Stimulated activated CD4-positive, alpha-beta T cell treated with anti-CD3 and anti-CD28 coated beads, Interleukin-4, amount 100 ng/mL, for 1 hour (primary cell): ENCODE measurements around the gene KCNV2.

Experiments used
- DNase-seq: peaks from one replicate; pipeline ENCODE4 v3.0.0-alpha.2; 2020

Gene KCNV2

DNA sequence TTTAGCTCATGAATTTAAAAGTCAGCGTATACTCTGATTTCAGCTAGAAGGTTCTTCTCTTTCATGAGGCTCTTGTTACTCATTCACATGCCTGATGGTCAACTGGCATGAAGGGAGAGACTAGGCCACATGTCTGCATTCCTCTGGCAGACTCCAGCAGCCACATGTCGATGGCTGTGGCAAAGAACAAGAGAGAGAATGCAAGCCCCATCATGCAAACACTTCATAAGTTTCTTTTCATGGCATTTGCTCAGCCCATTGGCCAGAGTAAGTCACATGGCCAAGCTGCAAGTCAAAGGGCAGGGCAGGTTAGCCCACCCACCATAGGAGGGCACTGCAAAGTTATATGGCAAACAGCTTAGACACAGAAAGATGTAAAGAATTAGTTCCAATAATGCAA lies 5.4 kb downstream of the KCNV2 start:
- no peak for DNase-seq

DNA sequence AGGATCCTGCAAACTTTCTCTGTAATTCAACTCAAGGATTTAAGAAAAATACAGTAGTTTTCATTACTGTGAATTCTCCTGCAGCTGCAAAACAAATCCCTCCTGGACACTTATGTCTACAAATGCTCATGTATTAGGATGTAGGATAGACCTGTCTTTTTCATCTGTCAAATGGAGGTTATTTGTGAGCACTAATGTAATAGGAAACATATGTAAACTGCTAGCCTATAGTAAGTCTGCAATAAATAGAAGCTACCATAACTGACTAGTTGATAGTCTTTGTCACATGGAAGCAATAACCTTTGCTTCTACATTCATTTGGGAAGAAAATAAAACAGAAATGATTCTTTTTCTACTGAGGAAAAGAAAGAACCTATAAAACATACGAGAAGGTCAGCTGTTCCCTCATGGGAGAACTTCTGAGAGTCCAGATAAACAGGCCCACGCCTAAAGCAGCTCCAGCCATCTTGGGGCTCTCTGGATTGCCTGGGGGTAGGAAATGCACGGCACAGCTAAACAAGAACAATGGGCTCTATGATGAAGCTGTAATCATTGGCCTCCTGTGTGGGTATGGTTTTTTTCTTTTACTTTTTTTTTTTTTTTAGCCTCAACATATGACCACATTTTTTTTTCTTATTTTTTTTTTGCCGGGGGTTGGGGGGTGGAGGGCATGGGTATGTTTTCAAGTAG lies 6.2 kb downstream of the KCNV2 start:
- no peak for DNase-seq

DNA sequence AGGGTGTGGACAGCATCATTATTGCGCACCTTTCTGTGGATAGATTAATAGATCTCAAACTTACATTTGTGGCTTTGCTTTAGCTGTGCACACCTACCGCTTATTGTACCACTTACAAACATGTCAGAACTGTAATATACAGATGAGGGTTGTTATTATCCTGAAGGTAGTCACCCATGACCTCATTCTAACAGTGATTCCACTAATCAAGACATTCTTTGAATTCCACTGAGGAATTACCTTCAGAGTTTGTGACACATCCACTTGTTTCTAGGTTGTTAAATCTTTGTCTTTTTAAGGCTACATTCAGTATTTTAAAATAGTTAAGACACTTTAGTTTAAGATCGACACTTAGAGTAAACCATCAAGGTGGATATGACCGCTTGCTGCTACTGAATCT lies 7.8 kb downstream of the KCNV2 start:
- no peak for DNase-seq

DNA sequence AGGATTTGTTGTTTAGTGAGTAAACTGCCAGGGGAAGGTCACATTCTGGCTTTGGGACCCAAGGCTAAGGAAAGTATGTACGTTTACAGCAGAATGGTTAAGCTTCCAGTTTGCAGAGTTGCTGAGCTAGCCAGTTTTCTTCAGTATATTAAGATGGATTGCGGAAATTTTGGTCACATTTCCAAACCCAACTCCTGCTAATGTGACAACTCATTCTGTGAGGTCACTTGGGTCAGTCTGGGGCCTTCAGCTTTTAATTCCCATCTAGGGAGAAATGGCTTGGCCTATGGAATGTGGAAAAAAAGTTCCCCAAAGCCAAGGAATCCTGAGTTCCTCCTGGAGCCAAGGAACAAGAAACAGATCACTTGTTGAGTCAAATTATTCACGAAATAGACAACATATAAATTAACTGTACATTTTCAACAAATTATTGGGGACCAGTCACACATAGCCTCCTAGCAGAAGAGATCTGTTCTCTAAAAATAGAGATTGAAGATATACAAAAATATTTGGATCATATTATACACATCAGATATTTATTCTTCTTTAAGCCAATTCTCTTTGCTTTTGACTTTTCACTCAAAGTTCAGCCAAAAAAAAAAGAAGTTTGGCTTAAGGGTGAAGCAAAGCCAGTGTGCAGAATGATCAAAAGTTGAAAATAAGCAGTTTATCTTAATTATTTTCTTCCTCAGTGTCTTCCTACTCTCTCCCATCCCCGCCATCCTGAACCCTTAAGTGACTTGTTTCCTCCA lies 8.8 kb downstream of the KCNV2 start:
- DNase-seq = no peak

DNA sequence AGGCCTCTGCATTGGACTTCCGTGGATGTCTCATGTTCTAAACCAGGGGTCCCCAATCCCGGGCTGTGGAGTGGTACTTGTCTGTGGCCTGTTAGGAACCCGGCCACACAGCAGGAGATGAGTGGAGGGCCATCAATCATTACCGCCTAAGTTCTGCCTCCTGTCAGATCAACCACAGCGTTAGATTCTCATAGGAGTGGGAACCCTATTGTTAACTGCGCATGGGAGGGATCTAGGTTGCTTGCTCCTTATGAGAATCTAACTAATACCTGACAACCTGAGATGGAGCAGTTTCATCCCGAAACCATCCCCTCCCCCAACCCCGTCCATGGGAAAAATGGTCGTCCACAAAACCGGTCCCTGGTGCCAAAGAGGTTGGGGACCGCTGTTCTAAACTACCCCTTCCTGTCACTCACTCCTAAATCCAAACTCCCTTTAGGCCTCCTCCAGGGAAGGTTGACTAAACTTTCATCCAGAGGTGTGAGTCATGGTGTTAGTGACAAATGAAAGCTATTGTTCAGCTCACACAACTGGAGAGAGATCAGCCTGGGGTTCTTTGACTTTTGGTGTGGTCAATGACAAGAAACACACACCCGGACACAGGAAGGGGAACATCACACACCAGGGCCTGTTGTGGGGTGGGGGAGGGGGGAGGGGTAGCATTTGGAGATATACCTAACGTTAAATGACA lies 9.5 kb downstream of the KCNV2 start:
- no peak for DNase-seq

DNA sequence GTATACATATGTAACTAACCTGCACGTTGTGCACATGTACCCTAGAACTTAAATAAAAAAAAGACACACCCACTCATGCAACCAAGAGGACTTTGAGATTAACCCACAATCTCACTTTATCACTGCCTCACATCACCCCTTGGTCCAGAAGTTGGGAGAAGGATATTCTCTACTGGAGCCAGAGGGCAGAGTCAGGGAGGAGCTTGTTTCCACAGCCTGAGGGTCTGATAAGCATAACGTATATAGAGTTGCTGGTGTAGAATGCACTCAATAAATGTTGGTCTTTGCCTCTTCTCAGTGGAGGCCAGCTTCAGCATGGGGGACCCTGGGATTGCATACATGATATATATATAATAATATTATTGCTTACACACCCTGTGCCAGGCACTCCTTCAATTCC lies 10.1 kb downstream of the KCNV2 start:
- no peak for DNase-seq

DNA sequence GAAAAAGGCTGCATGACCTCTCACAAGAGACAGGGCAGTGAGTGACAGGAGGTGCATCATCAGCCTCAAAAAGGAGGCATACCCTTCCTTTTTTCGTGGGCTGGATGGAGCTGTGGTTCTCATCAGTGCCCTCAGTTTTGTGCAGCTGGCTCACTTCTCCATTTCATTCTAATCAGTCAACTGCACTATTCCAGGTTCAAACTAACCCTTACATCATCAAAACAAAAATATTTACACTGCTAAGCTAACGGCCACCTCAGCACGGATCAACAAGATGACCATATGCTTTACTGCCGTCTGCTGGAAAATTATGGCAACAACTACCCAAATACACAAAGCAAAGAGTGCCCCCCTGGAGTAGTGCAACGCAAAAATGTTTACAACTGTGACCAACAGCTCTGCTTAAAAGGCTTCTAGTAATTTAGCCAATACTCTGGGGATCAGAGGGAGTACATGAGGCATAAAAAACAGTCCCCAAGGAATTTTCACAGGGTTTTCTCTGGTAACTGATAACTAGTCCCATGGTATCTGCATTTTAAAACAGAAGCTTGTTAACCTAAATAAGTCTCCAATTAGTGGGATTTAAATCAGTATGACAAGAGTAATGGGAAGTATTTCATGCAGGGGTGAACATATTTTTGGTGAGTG lies 10.8 kb downstream of the KCNV2 start:
- no peak for DNase-seq

DNA sequence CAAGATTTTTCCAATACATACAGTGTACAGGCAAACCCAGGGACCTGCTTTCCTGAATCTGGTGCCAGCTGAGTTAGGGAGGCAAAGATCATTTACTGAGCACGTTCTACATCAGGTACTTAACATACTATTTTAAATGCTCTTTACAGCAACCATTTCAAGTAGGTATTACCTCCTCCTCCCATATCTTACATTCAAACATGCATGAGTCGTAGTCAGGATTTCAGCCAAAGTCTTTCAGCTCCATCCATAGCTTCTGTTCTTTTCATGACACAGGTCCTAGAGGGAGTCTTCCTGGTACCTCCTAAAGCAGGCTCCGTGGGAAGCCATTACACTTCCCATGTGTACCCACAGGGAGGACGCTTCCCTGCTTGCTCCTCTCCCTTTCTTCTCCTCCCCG lies 11.7 kb downstream of the KCNV2 start:
- no peak for DNase-seq

DNA sequence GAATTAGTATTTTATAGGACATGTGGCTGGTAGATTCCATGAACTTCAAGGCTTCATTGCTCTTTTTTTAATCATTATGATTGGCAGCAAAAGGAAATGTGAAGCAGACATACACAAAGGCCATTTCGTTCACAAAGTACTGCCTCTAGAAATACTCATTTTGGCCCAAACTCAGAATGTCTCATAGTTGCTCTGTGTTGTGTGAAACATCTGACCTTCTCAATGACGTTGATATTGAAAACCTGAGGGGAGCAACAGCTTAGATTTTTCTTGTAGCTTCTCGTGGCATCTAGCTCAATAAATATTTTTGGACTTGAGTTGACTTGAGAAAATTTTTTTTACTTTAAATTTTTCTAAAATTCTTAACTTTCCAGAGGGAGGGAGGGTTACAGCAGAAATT lies 12.4 kb downstream of the KCNV2 start:
- no peak for DNase-seq

DNA sequence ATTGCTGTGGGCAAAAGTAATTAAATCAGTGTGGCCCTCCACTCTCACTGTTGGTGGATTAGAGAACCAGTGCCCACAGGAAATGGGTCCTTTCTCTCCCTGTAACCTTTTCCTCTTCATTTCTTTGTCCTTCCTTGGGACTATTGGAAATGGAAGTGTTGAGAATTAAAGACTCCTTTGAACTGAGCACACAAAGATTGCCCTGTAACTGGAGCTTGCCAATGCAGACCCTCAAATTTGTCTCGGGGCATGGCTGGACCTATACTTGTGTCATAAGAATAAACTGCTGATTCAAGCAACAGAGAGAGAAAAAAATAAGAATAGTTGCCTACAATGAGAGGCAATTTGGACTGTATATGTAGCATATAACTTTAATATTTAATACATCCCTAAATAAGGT lies 13.7 kb downstream of the KCNV2 start:
- DNase-seq = no peak

DNA sequence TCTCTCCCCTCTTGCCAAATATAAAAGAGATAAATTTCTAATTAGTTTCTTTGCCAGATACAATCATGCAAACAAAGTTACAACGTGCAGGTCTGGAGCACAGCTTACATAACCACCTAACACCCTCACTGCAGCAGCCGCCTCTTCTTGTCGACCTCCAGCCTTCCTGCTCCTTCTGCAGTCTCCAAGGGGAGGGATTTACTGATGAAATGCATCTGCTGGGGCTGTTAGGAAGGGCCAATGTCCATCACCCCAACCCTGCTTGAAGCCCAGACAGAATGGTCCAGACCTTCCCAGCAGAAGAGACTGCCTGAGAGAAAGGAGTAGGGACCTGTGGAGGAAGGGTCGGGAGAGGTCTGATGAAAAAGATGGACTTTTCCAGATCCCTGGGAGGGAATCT lies 15.2 kb downstream of the KCNV2 start:
- no peak for DNase-seq

DNA sequence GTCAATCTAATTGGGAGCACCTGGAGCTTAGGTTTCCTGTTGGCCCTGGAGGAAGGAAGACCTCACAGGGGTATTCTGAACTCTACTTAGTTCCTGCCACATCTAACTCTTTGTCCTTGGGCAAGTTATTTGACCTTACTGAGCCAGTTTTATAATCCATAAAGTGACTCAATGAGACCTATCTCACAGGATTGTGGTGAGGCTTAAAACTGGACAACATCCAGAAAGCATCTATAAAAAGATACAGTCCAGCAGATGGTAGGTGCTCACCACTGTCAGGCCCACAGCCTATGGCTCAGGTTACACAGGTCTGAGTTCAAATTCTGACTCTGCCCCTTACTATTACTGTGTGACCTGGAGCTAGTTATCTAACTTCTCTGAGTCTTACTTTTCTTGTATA lies 23.3 kb downstream of the KCNV2 start:
- no peak for DNase-seq

DNA sequence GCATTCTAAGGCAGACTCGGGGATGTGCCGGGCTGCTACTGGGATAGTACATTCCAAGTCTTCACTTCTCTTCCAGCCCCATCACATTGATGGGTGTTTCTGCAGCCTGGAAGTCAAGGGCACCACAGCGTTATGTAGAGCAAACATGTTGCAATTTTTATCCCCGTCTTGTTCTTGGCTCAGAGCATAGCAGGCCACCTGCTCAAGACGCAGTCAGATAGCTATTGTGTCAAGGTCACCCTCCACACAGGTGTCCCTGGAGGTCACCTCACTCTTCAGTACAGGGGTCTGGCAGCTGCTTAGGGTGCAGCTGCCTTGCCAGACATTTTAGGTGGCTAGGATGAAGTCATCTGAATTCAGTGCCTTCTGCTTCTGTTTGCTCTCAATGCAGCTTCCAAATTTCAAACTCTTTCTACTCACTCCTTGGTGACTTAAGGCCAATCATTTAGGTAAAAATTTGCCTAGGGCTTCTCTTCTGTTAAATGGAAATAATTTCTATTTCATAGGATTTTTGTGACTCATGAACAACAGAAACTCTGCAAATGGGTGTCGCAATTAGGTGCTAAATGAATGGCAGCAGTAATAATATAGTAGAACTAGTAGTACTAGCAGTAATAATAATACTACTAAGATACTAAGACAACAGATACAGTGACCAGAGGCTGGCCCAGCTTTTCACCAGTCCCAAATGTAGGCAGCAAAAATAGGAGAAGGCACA lies 24.3 kb downstream of the KCNV2 start:
- DNase-seq = no peak

DNA sequence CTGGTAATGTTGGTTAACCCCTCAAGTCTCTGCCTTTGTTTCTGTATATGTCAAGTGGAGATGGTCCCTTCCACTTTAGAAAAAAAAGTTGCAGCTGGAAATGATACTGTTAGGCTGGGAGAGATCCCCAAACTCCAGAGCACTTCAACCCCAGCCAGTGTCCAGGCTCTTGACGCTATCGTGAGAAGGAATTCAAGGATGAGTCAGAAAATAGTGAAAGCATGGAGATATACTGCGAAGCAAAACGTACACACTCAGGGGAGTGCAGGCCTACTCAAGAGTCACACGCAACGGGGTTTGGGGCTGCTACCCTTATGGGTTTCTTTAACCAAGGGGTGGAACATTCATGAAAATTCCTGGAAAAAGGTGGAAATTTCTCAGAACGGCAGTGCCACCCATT lies 24.9 kb downstream of the KCNV2 start:
- no peak for DNase-seq

DNA sequence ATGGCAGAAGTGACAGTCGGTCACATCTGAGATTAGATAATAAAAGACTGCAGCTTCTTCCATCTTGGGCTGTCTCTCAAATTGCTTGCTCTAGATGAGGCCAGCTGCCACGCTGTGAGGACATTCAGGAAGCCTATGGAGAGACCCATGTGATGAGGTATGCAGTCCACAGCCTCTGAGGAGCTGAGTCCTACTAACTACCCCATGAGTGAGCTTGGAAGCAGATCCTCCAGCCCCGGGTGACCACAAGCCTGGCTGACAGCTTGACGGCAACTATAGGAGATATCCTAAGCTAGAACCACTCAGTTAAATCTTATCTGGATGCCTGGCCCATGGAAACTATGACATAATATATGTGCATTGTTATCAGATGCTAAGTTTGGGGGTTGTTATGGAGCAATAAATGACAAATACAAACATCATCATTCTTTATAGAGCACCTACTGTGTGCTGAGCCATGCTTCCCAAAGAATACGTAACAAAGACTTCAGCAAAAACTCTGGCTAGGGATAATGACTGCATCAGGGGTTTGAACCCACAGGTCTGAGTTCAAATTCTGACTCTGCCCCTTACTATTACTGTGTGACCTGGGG lies 26.7 kb downstream of the KCNV2 start:
- no peak for DNase-seq

DNA sequence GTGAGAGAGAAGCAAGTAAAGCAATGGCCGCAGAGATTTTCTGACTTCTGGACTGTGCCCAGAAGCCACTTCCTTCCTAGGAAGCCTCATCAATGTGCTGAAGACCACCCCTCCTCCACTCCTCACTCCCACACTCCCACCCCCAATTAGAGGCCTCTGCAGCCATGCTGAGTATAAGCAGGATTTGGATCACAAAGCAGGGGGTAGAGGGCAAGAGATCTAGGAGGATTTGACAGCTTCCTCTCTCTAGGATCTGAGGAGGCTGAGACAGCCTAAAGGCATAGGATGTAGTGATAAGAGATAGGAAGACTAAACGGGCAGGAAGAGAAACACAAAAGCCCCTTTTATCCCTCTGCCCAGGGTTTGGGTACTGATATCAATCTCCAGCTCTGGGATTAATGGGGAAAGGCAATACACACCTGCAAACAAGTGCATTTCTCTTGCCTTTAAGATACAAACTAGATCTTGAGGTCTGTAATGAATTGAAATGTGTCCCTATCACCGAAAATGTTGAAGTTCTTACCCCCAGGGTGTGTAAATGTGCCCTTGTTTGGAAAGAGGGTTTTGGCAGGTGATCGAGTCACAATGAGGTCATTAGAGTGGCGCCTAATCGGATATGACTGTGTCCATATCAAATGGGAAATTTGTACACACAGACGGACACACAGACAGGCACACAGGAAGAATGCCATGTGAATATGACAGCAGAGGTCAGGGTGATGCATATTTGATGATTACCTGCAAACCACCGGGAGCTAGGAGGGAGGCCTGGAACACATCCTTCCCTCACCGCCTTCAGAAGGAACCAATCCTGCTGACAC lies 28.5 kb downstream of the KCNV2 start:
- DNase-seq = no peak

DNA sequence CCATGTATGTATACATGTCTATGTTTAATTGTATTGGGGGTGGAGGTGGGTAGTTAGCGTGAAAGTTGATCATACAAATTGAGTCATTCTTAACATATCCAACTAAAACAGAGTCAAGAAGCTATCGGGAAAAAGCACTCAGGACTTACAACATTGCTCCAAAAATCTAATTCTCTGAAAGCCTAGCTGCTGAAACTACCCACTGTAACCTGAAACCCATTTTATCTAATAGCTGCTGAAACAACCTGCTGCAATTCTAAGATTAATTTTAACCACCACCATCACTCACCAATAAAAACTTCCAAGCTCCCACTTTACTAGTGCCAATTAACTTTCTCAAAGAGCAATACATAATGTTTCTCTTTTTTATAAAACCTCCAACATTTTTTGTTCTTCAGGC lies 32.2 kb downstream of the KCNV2 start:
- DNase-seq = no peak

DNA sequence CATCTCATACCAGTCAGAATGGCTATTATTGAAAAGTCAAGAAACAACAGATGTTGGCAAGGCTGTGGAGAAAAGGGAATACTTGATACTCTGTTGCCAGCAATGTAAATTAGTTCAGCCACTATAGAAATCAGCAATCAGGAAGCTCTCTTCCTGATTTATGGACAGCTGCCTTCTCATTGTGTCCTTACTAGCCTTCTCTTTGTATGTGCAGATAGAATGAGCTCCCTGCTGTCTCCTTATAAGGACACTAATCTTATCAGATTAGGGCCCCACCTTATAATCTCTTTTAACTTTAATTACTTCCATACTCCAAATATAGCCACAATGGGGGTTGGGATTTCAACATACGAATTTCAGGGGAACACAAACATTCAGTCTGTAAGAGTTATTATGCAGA lies 38.0 kb downstream of the KCNV2 start:
- DNase-seq = no peak

DNA sequence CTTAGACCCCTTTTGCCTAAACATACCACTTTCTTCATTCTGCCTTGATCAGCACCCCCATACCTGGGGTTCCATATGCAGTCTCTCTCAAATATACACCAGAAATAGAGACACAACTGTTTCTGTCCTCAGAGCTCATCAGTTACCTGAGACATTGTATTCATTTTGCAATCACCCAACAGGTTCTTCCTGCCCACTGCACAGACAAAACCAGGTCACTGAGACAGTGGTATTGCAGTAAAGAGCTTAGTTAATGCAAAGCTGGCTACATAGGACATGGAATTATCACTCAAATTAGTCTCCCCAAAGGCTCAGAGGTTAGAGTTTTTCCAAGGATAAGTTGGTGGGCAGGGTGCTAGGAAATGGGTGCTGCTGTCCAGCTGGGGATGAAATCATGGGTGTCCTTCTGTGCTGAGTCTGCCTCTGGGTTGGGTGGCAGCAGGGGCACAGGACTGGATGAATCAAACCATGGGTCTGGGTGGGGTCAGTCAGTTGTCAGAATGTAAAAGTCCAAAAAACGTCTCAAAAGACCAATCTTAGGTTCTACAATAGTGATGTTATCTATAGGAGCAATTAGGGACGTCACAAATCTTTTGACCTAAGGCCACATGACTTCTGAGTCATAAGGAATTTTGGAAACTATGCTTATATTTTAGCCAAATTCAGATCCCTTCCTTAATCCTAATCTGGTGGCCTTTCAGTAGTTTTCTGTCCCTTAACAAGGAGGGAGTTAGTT lies 41.0 kb downstream of the KCNV2 start:
- no peak for DNase-seq

DNA sequence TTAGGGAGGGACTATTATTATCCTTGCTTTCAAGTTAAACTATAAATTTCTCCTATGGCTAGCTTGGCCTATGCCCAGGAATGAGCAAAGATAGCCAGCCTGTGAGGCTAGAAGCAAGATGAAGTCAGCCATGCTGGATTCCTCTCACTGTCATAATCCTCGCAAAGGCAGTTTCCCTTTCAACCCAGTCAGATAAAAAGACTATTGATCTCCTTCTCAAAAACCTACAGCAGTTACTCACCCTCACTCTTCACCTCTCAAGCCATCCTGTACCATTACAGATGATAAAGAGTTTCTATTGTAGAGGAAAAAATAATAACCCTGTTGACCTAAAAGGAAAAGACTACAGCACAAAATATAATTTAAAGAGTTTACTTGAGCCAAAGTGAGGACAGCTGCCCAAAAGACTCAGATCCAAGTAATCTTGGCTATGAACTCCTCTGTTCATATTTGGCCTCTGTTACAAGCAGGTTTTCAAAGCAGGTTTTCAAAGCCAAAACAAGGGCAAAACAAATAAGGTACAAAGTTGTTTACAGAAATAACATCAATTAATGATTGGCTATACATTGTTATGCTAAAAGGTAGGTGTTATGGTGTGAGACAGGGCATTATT lies 41.7 kb downstream of the KCNV2 start:
- no peak for DNase-seq

DNA sequence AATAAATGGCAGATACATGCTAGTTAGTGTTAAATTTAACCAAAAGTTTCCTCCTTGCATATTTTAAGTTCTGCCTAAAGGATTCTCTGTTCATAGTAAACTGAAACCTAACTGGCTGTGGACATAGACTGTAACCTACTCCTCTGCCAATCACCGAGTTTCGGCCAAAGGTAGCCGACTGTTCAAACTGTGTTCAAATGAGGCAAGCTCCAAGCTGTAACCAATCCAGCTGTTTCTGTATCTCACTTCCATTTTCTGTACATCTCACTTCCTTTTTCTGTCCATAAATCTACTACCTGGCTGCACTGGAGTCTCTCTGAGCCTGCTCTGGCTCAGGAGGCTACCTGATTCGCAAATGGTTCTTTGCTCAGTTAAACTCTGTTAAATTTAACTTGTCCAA lies 44.1 kb downstream of the KCNV2 start:
- DNase-seq = no peak
